ENCODE measurements around the gene PLAAT1.

DNA sequence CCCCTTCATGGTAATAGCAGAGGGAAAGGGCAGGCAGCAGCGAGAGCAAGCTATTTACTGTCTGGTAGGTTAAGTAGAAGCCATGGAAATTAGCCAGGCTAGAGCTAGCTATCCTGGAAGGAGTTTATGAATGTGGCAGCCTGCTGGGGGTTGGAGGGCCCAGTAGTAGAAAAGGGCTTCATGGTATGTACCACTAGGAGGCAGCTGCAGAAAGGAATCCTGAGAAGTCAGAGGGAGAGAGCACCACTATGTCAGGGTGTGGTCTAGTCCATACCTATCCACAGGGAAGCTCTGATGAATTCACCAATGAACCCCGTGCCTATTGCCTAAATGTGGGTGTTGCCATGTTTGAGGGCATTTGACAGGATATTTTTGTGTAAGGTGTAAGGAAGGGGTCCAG lies 55.0 kb downstream of the PLAAT1 start:
- TF ChIP-seq, protein P1, sequence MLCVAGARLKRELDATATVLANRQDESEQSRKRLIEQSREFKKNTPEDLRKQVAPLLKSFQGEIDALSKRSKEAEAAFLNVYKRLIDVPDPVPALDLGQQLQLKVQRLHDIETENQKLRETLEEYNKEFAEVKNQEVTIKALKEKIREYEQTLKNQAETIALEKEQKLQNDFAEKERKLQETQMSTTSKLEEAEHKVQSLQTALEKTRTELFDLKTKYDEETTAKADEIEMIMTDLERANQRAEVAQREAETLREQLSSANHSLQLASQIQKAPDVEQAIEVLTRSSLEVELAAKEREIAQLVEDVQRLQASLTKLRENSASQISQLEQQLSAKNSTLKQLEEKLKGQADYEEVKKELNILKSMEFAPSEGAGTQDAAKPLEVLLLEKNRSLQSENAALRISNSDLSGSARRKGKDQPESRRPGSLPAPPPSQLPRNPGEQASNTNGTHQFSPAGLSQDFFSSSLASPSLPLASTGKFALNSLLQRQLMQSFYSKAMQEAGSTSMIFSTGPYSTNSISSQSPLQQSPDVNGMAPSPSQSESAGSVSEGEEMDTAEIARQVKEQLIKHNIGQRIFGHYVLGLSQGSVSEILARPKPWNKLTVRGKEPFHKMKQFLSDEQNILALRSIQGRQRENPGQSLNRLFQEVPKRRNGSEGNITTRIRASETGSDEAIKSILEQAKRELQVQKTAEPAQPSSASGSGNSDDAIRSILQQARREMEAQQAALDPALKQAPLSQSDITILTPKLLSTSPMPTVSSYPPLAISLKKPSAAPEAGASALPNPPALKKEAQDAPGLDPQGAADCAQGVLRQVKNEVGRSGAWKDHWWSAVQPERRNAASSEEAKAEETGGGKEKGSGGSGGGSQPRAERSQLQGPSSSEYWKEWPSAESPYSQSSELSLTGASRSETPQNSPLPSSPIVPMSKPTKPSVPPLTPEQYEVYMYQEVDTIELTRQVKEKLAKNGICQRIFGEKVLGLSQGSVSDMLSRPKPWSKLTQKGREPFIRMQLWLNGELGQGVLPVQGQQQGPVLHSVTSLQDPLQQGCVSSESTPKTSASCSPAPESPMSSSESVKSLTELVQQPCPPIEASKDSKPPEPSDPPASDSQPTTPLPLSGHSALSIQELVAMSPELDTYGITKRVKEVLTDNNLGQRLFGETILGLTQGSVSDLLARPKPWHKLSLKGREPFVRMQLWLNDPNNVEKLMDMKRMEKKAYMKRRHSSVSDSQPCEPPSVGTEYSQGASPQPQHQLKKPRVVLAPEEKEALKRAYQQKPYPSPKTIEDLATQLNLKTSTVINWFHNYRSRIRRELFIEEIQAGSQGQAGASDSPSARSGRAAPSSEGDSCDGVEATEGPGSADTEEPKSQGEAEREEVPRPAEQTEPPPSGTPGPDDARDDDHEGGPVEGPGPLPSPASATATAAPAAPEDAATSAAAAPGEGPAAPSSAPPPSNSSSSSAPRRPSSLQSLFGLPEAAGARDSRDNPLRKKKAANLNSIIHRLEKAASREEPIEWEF (IDR thresholded peaks at IDR 0.05; ENCODE audit: insufficient replicate concordance, low read depth, low read length) = no peak
- TF ChIP-seq EP300 (IDR thresholded peaks at IDR 0.05; ENCODE audit: borderline replicate concordance in 1 of 2, control insufficient read depth in 1 of 2, low read depth in 2 of 2, low read length in 2 of 2) (no peak), SUPT20H (IDR thresholded peaks at IDR 0.05; ENCODE audit: borderline replicate concordance, control insufficient read depth, low read depth, low read length) (no peak), ZNF207 (IDR thresholded peaks at IDR 0.05; ENCODE audit: borderline replicate concordance) (no peak), TAF1 (IDR thresholded peaks at IDR 0.05; ENCODE audit: borderline replicate concordance, low read depth, low read length) (no peak)
- TF ChIP-seq, protein P2, sequence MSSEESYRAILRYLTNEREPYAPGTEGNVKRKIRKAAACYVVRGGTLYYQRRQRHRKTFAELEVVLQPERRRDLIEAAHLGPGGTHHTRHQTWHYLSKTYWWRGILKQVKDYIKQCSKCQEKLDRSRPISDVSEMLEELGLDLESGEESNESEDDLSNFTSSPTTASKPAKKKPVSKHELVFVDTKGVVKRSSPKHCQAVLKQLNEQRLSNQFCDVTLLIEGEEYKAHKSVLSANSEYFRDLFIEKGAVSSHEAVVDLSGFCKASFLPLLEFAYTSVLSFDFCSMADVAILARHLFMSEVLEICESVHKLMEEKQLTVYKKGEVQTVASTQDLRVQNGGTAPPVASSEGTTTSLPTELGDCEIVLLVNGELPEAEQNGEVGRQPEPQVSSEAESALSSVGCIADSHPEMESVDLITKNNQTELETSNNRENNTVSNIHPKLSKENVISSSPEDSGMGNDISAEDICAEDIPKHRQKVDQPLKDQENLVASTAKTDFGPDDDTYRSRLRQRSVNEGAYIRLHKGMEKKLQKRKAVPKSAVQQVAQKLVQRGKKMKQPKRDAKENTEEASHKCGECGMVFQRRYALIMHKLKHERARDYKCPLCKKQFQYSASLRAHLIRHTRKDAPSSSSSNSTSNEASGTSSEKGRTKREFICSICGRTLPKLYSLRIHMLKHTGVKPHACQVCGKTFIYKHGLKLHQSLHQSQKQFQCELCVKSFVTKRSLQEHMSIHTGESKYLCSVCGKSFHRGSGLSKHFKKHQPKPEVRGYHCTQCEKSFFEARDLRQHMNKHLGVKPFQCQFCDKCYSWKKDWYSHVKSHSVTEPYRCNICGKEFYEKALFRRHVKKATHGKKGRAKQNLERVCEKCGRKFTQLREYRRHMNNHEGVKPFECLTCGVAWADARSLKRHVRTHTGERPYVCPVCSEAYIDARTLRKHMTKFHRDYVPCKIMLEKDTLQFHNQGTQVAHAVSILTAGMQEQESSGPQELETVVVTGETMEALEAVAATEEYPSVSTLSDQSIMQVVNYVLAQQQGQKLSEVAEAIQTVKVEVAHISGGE (CRISPR knock-in tag; IDR thresholded peaks at IDR 0.05) = no peak

All from GM12878 (cell line).